GM08714 (cell line): ENCODE measurements around the gene PAX2.

ENCODE experiments used
- H3K4me3 ChIP-seq: fragments of 200-500 bp; sonication (Bioruptor generic); 2 replicates; pipeline ENCODE4 v1.5.1; 2014; ENCODE audit warnings: mild to moderate bottlenecking, low read length, inconsistent platforms
- ZNF274 ChIP-seq: IDR thresholded peaks from 2 replicates; pipeline ENCODE4 v1.6.1; 2012; ENCODE audit warnings: mild to moderate bottlenecking, low read depth, low read length

PAX2 gene

DNA sequence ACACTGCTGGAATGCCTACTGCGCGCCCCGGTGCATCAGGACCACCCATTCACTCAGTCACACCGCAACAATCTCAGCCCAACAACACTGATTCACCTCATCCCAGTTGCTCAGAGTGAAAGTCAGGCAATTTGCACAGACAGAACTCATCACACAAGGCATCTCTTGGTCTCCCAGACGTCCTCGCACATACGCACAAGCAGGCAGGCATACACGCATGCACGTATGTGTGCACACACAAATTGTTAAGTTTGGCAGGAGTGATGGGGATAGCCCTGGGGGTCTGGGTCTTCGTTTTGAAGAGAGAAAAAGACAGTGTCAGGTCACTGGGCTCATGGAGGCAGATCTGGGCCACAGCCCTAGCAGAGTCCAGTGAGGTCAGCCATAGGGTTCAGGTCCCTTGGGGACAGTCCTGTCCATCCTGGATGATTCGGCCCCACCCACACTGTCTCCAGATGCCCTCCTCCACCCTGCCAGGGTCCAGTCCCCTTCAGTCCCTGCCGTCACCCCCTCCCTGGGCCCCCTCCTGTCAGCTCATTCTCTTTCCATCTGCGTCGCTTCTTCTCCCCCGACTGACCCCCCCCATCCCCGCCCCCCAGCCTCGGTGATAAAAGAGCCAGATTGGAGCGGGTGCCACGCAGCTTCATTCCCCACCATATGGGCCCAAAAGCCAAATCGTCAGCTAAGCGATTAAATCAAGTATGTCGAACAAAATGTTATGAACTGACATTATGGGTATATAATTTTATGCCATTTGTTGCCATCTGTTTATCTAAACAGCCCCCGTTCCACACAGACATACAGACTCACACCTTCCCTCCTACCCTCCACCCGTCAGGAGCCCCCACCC, 118.9 kb downstream of the PAX2 start:
- TF ChIP-seq ZNF274 = no peak
- H3K4me3 ChIP-seq = no peak overlapping the region

DNA sequence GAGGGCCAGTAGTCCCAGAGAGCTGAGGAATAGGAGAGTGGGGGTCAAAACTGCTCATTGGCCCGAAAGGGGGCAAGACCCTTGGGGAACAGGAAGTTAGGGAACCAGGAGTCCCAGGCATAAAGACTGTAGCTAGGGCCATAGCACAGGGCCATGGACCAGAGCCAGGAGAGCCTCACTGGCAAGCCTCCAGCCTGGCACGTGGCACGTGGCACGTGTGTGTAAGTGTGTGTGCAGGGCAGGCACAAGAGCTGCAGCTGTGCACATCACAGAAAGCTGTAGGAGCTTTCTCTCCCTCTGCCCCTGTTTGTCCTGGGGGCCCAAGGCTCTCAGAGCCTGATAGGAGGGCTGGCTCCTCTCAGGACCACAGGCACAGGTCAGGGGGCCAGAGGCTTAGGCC, 119.6 kb downstream of the PAX2 start:
- H3K4me3 ChIP-seq = no peak overlapping the region
- no peak for TF ChIP-seq ZNF274

DNA sequence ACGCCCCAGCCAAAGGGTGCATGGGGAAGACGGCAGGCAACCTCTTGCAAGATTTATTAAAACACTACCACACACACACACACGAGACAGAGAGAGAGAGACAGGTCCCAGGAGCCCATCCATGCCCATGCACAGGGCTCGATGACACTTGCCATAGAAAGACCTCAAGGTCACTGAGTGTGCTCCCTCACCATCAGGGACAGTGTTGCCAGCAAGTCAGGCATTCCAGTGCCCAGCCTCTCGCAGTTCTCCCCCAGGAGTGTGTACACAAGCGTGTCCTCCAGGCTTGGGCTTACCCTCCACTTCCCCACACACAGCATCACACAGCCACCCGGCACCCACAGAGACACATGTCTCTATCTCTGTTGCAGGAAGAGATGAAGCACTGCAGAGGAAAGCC, 120.6 kb downstream of the PAX2 start:
- TF ChIP-seq ZNF274 = no peak
- no peak overlapping the region for H3K4me3 ChIP-seq

DNA sequence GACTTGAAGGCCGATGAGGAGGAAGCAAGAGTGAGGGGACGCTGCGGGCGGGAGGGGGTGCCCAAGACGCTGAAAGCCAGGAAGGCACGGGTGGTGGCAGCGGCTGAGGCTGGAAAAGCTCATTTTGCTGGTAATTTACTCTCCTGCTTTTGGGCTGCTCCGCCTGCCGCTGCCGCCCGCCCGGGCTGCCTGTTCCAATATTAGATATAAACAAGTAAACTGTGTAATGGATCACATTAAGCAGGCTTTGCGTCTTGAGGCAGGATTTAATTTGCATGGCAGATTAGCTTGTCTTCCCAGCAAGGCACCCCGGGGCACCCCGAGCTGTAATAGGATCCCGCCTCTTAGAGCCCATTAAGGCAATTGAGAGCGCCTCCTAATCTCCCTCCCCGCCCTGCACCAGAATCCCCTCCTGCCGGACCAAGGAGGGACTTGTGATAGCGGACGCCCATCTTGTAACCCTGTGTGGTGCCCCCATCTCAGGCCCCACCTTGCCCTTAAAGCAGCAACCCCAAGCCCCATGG, 121.3 kb downstream of the PAX2 start:
- TF ChIP-seq ZNF274 = no peak
- H3K4me3 ChIP-seq = no peak overlapping the region

DNA sequence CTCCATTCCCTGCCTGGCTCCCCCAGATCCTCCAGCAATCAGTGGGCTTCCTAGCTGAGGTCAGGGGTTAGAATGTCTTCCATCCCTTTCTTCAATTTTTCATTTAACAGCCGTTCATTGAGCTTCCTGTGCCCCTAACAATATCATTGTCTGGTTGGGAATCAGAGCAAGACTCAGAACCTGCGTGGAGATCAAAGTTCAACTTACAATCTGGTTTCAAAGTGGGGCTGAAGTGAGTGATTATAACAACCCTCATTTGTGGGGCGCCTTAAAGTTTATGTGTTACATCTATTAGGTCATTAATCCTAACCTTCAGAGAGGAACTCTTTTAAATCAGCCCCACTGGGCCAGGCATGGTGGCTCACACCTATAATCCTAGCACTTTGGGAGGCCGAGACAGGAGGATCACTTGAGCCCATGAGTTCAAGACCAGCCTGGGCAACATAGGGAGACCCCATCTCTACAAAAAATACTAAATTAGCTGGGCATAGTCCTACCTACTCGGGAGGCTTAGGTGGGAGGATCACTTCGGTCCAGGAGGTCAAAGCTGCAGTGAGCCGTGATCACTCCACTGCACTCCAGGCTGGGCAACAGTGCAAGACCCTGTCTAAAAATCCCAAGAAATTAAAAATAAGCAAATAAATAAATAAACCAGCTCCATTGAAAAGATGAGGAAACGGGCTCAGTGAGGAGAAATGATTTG, 122.0 kb downstream of the PAX2 start:
- TF ChIP-seq ZNF274 = no peak
- no peak overlapping the region for H3K4me3 ChIP-seq

DNA sequence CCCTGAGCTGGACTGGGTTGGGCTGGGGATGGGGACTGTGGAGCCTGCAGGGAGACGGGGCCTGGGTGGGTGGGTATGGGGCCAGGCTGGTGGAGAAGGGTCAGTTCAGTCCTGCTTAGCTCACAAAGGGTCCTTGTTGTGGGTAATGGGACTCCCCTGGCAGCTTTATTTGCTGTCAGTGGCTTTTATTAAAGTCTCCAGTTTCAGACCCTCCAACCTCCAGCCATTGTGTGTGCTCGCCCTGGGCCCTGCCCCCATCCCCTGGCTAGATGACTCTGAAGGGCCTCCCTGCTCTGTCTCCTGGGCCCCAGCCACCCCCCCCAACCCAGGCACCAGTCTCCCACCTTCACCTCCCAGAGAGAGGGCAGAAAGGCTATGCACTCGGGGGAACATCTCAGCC, 123.0 kb downstream of the PAX2 start:
- H3K4me3 ChIP-seq = no peak overlapping the region
- no peak for TF ChIP-seq ZNF274

DNA sequence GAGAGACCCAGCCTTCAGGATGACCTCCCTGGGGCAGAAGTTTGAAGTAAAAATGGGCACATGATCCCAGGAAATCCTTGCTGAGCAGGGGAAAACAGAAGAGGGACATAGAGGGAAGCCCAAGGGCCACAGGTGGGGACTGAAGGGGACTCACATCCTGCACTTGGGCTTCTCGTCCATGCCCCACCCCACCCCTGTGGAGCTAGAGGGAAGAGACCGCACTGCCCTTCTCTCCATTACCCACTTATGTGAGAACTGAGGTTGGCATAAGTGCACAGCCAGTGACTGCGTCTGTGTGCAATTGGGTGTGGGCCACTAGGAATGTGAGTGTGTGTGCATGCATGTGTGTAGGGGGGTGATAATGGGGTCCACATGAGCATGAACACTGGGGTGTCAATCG, 124.0 kb downstream of the PAX2 start:
- no peak overlapping the region for H3K4me3 ChIP-seq
- no peak for TF ChIP-seq ZNF274

DNA sequence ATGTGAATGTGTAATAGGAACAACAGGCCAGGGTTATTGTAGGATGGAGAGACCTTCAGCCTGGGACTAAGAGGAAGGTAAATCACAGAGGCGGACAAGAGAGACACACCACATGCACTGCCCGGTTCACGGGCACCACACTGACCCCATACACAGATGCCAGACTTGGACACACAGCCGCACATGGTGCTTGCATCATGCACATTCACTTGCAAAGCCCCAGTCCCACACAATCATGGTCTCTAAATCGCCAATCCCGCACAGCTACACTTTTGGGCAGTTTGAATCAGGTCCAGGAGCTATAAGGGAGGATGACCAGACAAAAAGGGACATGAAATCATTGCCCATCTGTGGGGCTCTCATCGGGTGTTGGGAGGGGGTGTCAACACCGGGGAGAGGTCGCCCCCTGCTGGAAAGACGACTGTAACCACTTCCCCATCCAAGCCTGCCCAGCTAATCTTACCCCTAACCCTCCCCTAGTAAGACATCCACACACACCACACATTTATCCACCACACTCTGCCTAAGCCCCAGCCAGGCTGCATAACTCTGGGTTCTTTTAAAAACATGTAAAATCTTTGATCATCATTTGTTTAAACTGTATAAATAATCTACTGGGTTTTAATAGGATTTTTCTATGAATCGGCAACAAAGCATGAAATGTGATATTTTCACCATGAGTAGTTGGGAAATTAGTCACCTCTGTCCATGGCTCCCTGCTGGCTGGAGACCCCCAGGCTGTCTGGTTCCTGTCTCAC, 126.8 kb downstream of the PAX2 start:
- no peak overlapping the region for H3K4me3 ChIP-seq
- no peak for TF ChIP-seq ZNF274

DNA sequence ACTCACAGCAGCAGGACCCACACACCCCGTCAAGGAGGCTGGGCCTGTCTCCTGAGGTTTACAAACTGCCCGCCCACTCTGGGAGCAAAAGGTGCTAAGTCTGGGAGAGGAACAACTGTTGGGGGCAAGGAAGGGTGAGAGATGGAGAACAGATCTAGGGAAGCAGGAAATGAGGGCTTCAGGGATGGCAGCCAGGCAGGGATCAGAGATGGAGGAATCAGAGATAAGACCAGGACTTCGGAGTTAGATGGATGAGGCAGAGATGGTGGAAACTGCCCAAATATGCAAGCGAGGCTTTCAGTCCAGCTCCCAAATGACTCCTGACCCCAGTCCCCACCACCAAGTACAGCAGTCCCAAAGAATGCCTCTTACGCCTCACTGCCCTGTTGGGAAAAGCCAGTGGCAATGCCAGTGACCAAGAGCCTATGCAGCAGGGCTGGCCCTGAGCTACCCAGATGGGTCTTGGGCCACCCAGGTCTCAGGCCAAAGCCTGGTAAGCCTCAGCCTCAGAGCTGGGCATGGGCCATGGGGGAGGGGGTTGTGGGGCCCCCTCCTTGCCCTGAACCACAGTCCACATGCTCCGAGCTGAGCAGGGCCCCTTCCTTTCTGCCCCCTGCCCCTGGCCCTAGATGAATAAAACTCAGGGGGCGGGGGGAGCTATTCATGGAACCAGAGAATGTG, 127.9 kb downstream of the PAX2 start:
- H3K4me3 ChIP-seq = no peak overlapping the region
- no peak for TF ChIP-seq ZNF274

DNA sequence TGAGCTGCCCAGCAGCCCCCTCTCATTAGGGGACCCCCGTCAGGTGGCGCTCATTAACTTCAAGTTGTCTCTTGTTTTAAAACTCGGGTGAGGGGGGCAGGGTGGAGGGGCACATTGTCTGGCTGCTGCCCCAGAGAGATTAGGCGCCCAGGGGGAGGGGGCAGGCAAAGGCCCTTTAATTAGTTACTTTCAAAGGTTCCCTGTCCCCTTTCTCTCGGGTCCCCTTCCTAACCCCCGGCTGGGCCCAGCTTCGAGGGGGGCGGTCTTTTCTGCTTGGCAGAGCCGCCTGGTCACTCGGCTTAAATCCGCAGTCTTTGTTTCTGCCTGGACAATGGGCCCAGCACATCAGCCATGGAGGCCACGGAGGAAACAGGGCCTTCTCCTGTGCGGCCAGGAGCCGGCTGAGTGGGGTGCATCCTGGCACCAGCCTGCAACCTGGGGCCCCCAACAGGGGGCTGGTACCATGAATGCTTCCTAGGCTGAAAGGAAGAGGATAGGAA, 128.5 kb downstream of the PAX2 start:
- no peak for TF ChIP-seq ZNF274
- H3K4me3 ChIP-seq = no peak overlapping the region

DNA sequence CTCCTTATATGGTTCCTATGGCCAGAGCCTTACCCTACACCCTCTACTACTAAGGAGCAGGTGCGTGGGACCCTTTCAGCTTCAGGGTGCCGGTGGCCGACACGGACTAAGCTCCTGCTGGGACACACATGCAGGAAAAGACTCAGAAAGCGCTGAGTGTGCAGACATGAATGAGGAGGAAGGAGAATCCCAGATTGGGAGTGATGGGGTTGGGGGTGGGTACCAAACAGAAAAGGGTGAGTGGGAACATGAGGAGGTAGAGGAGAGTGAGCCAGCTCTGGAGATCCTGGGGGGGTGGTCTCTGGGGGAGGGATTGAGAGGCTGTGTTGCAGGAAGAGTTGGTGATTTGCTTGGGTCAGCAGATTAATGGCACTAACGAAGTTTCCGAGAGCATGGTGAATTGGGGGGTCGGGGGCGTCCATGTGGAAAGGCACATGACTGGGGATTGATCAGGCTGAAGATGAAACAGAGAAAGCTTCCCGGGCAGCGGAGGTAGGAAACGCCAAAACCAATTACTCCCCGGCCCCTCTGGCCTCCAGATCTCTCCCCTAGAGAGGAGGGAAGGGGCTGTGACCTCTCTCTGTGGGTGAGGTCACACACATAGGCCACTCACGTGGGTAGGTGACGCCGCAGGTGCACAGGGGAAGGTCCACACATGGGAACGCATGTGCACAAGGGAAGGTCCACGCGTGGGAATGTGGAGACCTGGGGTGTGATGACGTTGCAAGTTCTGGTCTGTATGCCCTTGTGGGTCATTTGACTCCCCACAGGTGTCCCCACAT, 129.5 kb downstream of the PAX2 start:
- no peak for TF ChIP-seq ZNF274
- H3K4me3 ChIP-seq = no peak overlapping the region

DNA sequence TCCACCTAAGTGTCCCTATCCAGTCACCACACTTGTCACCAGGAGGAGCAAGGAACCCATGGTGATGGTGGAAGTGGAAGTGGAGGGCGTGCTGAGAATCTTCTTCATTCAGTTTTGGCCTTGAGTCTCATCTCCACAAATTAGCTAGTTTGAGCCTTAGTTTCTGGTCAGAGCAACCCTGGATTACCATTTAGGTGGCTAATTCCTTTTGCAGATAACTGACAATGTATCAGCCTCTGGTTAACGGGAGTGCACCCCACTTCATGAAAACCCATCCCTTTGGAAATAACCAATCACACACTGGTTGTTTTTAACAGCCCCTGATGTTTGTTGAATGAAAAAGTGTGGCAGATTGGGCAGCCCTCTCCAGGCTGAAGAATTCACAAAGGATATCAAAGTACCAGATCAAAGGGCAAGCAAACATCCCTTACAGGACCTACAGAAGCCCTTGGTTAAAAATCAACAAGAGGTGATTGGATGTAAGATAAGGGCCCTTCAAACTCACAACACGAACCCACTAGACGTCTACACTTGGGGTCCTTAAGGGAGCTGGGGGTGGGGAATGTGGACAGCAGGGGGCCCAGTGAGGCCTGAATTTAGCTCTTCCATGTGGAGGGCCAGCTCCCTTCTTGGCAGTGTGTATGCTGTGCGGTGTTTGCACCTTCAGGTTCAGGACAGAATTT, 130.2 kb downstream of the PAX2 start:
- no peak overlapping the region for H3K4me3 ChIP-seq
- TF ChIP-seq ZNF274 = no peak
